CD4-positive, alpha-beta T cell treated with Interleukin-17A for 1 hour (primary cell): ENCODE measurements around the gene RNF10.

Source experiments
- DNase-seq: peaks from one replicate; pipeline ENCODE4 v3.0.0-alpha.2; 2020

RNF10 gene

DNA sequence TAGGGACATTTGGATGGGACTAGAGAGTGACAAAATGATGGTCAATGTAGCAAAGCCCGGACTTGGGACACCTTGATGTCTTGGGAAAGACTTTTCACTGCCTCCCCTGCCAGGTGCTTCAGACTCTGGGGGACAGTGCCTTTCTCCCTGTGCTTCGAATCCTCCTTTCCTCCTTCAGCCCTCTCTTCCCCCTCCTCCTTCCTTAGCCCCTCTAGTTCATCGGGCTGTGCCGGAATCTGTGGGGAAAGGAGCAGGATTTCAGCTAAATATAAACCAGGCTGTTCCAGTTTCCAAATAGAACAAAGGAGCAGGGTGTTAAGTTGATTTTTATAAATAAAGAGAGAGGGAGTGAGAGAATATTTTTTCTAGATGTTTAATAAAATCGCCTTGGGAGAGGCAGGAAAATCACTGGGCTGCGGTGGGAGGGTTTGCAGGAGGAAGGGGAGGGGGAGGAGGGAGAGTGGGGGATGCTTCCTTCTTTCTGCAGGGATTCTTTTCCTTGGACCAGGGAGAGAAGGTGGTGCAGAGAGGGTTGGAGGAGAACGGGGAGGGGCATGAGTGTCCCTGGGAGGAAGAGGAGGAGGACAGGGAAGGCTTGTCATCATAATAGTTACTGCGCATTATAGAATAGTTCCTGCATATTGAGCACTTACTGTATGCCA lies 84.9 kb downstream of the RNF10 start:
- DNase-seq: no peak

DNA sequence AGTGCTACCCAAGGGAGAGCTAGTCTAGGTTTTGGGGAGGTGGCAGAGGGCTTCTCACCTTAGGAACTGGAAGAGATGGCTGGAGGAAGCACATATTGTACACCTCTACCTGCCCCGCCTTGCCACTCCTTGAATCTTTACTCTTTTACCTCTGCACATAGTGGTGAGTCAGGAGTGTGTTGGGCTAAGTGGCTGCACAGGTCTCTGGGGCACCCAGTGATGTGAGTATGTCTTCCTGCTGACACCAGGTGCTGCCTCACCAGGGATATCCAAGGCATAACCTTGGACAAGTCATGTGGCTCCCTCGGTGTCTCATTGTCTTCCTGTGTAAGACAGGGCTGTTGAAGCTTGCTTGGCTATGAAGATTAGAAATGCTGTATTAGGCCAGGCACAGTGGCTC lies 86.5 kb downstream of the RNF10 start:
- no peak for DNase-seq

- peak; percentile 28 for DNase-seq
These were observed 91.6 kb downstream of the RNF10 start for GRCh38 chr12:120625557-120626419.
